GM21737 (cell line): ENCODE measurements around the gene ARHGAP22.

Experiments used
- ATAC-seq: cut with Tn5 transposase; IDR thresholded peaks from one replicate; pipeline ENCODE4 v1.9.1; 2021; ENCODE audit warnings: mild to moderate bottlenecking, moderate library complexity; ENCODE audit not compliant: unreplicated experiment

ARHGAP22 gene

DNA sequence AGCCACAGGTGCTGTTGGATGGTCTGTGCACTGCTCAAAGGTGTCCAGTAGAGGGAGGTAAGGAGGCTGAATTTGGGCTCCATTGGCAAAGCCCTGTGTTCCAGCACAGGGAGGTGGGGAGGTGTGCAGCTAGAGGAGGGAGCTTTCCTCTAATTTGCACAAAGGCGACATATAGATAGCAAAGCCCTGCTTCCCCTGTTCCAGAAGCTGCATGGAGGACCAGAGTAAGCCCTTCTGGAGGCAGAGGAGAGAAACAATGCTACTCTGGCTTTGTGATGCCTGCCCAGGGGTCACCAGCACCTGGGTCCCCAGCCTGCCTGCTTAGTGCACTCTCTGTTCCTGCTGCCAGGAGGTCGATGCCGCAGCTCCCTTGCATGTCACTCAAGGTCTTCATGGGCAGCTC lies 3.4 kb upstream of the ARHGAP22 start:
- ATAC-seq = peak; percentile 78

DNA sequence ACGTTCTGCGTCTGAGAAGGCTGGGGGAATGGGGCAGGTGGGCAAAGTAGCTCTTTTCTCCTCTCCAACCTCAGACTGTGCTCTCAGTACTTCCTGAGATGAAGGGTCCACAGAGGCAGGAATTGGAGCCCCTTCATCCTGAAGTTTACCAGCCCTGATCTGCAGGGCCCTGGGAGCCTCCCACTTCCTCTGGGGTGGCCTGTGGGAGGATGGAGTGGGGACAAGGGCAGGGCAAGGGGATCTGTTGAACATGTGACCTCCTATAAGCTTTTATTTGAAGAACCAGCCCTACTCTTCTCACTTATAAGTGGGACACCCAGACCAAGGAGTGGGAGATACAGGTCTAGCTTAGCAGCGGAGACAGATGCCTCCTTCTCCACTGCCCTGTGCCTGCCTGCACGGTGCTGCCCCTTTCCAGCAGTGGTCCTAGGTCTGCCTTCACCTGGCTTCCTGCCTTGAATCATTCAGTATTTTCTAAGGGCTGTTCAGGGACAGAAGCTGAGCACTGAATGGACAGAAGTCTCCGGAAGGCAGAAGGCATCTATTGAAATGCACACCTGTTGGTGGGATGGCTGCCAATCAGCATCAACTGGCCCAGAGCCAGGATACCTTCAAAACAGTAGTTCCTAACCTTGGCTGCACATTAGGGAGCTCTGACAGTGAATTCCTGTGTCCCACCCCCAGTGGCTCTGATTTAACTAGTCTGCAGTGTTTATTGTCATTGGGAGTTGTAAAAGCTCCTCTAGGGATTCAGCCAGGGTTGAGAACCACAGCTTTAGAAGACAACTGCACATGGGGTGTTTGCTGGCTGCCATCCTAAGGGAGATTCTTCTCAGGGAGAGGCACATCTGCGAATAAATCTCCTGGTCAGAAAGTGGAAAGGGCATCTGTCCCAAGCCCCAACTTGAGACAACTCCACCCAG lies 2.7 kb upstream of the ARHGAP22 start:
- no peak for ATAC-seq

DNA sequence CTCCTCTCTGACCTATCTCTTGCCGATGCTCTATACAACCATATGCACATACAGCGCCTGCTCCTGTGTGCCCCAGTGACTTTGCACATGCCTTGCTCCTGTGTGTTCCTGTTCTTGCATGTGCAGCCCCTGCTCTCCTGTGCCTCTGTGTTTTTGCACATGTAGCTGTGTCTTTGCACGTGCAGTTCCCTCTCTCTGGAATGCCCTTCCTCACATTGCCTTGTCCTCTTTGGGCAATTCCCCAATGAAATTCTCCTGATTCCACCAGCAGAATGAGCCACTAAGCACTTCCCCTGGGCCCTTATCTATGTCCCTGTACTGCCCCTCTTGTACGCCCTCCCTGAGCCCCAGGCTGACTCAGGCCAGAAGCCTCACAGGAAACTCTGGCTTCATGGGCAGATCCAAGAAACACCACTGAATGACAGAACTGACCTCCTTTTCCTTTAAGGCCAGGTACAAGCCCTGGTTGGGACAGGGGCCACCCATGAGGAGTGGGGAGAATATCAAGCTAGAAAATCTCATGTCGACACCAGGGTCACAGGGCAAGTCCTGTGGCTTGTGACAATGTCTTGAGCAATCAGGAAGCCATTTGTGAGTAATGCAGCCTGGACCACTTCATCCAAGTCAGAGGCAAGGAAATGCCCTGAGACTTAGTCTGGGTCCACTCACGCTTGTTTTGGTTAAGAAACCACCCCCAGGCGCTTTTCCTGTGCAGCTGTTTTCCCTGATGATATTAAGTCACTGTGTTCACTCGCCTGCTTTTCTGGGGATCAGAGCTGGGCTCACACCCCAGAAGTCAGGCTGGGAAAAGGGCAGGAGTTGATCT lies 1.9 kb upstream of the ARHGAP22 start:
- no peak for ATAC-seq

DNA sequence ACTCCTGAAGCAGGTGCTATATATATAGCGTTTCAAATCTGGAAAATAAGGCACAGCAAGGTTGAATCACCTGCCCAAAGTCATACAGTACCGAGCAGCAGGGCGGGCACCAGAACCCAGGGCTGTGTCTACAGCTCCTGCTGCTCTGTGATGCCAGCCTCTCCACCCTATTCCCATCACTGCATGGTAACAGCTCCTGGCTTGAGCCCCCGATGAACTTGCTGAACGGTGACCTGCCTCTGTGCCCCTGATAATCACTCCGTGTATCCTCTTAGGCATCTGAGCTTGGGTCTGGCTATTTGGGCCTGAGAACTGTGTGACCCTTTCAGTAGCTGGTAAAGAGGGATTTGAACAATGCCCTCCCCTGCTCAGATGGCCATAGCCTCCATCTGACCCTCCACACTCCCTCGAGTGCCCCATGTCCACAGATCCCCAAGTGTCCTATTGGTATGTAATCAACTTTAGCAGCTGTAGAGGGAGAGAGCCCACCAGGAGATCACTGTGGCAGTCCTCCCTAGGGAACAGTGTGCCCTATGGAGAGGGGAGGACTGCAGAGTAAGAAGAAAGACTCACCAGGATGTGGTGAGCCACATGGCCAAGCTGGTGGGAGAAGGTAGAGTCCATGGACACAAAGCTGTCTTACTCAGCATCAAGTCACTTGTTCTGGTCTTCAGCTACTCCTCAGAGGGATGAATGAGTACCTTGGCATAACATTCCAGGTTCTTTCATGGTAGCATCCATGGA lies 1.1 kb upstream of the ARHGAP22 start:
- ATAC-seq = no peak

DNA sequence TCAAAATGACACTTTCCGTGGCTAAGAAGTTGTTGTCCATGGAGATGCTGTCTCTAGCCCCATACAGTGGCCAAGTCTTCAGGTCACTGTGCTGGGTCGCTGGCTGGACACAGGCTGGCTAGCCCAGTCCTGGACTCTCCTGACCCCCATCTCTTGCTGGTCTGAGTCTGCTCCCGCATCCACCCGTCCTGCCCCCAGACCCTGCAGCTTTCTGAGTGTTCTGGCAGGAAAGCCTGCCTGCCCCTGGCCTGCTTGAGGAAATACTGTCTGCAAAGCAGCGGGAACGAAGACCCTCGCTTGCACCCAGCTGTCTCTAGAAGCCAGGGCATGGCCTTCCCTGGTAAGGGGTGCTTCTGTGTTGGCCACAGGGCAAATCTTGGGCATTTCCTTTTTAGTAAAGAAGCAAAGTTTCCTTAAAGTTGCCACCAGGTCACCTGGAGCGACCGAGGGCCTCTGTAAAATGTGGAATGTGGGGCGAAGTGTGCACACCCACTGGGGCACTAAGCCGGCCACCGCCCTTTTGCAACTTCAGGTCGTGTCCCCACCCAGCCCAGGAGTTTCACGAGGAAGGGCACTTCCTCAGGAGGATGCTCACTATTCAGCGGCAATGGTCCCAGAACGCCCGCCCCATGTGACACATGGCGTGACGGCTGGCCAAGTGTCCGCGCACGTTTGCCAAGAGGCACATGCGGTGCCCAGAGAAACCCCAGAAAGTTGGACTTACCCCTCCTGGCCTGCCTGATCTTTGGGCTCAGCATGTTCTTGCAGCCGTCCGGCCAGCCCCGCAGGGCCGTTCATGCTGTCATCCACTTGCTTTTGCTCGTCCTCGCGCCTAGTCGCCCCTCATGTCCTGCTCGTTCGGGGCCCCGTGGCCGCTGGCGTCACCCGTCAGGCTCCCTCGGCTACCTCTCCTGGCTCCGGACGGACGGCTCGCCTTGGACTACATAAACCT lies 558 bp downstream of the ARHGAP22 start:
- ATAC-seq = no peak

DNA sequence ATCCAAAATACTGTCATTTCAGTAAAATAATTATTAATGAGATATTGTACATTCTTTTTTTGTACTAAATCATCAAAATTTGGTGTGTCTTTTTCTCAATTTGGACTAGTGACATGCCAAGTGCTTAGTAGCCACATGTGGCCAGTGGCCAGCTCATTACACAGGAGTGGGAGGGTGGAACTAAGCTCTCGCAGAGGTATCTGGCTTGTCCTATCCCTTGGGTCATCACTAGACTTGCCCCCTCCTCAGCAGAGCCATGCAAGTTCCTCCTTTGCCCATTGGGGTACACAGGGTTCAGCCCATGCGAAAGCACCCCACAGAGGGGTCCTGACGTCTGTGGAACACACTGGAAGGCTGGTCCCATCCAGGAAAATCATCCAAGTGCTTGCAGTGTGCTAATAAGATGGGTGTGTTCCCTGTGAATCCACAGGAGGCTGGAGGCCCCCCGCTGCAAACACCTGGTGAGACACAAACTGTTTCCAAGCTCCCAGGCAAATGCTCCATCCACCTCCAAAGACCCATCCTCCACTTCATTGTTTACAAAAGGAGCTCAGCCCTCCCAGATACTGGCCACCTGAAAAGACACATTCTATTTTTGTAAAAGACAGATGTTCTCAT lies 1.3 kb downstream of the ARHGAP22 start:
- ATAC-seq = no peak

DNA sequence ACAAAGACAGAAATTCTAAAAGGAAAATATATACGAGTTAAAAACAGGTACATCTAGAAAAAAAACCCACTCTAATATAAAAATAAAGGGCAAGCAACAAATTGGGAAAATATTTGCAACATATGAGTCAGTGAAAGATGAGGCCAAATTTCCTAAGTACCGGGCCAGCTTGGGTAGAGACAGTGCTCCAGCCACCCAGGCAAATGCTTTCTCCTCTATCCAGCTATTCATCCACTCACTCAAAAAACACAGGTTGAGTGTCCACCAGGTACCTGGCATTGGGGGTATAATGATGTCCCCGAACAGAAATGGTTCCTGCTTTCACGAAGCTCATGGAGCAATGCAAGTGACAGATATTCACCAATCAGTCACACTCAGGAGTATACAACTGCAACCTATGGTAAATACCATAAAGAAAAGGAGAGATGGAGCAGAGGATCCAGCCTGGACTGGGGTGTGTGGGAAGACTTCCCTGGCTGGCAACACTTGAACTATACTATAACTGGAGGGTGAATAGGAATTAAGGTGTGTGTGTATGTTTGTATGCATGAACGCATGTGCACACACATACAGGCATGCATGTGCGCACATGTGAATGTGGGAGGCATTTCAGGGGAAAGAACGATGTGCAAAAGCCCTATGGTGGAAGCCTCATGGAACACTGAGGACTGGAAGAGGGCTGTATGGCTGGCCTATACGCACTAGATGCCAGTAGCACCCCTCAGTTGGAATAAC lies 2.3 kb downstream of the ARHGAP22 start:
- ATAC-seq = no peak

DNA sequence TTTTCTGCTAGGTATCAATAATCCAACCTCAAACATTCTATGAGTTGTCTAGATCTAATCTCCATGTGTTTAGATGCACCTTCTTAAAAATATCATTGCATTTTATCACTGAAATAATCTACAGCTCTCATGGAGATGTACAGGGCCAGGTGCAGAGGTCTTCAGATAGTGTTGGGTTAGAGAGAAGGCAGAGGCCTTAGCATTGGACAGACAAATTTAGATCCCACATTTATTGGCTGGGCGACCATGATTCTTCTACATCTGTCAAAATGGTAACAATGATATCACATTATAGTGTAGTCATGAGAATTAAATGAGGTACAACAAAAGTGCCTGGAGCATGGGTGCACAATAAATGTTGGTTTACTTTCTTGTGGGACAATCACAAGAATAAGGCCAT lies 3.1 kb downstream of the ARHGAP22 start:
- ATAC-seq = no peak

DNA sequence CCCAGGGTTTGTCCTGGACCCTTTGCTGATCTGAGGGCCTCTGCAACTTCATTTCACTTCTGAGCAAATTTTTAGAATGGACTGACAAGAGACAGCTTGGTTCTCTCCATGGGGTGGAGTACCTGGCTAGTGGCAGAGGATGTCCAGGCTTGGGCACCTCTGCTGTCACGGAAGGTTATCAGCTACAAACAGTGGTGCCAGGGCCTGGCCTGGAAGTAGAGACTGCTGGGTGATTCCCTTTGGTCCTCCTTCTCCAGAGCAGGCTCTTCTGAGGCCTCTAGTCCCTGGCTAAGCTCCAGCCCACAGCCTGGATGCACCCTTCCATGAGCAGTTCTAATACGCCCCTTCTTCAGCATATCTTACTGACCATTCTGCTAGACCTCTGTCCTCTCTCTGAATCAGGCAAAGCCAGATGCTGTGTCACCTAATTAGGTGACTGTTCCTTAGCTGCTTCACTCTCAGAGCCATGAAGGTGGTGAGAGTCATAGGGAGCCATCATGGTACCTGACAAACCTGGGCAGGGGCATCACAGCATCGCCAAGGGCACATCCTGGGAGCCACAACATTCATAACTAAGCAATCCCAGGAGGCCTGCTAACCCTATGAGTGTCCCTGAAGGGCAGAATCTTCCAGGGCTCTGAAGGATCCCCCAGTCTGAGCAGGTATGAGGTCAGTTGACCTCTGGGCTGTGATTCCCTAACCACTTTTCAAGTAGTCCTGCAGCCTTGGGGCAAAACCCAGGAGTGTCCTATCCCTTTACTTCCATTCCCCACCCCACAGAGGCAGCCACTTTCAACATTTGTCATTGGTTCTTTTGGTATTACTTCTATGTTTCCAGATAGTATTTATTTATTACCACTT lies 4.0 kb downstream of the ARHGAP22 start:
- ATAC-seq = no peak

DNA sequence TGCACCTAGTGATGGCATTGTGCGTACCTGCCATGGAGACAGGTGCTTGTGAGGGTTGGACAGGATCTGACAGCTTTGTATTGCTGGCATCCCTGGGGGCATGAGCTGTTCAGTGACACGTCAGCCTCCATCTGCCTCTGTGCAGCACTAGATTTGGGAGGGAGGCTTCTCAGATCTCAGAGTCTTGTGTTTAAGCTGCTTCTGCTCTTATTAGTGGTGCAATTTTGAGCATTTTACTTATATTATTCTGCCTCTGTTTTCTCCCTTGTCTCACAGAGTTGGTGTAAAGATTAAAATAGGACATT lies 5.1 kb downstream of the ARHGAP22 start:
- ATAC-seq = no peak

DNA sequence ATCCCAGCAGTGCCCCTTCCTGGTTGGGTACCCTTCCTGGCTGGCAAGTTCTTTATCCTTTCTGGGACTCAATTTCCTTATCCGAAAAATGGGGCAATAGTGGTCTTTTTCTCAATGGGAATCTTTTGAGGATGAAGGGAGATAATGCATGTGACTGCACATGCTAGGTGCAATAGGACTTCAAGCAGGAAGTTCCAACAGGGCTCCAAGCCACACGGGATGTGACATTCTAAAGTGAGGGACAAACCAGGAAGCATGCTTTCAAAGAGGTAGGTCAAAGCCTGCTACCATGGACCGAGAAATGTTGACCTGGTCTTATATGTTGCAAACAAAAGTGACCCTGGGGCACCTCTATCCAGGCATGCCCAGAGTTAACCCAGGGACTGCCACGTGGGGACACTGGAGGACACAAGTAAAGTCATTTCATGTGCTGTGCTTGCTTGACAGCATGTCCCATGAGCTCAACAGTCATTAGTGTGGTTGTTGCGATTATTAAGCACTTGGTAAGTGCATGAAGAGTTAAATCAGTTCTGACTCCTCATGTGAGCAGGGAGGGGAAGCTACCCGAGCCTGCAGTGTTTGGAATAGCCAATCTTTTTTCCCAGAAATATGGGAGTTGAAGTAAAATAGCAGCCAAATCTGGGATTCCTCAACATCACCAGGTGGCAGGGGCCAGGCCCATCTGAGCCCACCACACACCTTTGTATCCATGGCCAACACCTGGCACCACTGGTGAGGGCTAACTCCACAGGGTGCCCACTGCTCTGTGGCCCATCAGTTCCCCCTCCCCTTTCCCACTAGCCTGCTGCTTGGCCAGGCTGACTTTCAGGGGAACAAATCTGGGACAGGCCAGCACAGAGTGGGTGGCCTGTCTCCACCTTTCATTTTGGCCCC lies 5.7 kb downstream of the ARHGAP22 start:
- ATAC-seq = no peak

DNA sequence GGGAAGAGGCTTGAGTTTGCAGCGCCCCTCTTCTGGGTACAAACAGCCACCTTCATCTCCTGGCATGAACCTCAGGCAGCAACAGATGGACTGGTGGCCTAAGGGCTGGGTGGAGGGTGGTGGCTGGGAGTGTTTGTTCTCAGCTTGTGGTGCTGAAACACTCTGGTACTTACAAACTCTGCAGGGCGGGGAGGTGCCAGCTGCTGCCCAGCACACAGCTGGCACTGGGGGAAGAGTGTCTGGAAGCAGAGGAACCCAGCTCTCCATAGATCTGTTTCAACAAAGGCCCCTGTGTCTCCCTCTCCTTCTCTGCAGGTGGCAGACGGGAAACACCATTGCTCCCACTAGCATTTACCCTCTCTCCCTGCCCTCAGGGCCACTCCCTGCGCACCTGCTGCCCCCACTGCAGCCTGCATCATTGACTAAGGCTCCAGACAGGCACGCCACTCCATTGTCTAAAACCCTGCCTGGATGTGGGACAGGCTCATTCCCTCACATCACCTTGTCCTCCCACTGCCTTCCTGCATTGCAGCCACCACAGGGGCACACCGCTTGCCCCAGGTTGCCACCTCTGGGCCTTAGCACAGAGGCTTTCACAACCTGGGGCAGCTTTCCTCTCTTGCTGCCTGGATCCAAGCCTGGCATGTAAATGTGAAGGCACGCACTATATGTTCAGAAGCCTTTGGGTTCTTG lies 6.5 kb downstream of the ARHGAP22 start:
- ATAC-seq = no peak

DNA sequence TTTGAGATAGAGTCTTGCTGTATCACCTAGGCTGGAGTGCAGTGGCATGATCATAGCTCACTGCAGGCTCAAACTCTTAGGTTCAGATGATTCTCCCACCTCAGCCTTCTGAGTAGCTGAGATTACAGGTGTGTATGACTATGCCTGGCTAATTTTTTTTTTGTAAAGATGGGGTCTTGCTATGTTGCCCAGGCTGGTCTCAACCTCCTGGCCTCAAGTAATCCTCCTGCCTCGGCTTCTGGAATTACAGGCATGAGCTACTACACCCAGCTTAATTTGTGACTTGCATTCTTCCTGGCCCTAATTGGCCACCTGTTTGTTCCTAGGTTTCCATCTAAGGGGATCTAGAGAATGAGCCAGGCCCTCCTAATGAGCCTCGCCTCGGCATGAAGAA lies 9.3 kb downstream of the ARHGAP22 start:
- no peak for ATAC-seq

DNA sequence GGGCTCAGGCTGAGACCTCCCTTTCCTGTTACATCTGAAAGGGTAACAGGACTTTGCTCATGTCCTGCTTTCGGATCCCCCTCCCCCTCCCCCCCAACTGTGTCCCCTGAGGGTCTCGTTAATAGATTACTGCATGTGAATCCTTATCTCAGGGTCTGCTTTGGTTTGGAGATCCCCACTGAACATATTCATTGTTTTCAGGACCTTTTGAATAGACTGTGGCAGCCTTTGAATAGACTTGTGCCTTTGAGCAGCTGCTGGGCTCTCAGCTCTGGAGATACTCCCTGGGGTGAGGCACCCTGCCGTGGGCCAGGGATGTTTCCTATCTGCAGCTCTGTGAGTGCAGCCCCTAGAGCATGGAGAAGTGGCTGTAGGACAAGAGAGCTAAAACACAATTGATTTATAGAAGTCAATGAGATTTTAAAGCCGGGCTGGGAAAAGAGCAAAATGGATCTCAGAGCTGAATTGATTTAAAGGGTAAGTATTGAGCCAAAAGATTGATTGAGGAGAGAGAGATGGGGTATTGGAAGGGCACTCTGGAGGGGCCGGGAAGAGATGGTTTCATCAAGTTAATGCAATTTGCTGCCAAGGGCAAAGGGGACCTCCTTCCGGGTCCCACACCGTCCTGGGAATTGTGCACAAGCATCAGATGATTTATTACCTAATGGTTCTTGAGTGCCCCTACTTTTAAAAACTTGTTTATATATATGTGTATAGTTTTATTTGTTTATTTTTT lies 9.9 kb downstream of the ARHGAP22 start:
- no peak for ATAC-seq

DNA sequence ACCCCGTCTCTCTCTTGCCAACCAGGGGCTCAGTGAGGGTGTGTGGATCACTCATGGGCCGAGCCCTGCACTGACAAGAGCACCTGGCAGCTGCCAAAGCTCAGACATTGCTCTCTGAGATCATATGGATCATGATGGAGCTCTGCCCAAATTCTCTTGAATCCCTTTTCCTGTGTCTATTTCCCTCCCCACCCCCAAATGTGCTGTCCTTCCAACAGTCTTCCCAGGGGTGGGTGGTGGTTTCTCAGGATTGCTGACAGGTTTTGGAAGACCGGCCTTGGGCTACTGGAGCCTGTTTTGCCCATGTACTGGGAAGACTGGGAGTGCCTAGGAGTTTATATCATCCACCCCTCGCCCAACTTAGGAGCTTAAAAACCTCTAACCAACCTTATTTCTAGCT lies 10.5 kb downstream of the ARHGAP22 start:
- ATAC-seq = no peak

DNA sequence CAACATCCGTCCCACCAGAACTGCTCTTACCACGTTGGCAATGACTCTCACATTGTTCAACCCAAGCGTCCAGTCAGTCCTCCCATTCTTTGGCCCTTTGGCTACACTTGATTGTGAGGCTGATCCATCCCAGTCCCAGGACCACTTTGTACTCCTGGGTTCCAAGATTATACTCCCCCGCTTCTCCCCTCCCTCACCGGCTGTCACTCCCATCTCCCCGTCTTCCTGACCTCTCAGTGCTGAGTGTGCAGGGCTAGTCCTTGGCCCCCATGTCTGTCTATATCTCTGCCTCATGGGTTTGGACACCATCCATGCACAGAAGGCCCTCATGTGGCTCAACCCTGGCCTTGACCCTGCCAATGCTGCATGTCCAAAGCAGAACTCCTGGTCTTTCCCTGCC lies 12.5 kb downstream of the ARHGAP22 start:
- no peak for ATAC-seq
